Endothelial cell of umbilical vein (primary cell): ENCODE results near the gene MUL1. TPM values are rescaled to one million over a fixed set of nuclear protein-coding genes. Genes with fewer than 3 reads are reported as not detected.
"Not testable (repeated sequence)": the region's sequence is repeated elsewhere in the genome, so short reads cannot be mapped to it uniquely, and the experiment has no call there.

Experiments used
- BruUV-seq: library from RNA; stranded (reverse); fragments of 400-500 nt; replicated peaks from 2 replicates; lab custom pipeline; 2021; lab: Mats Ljungman, UMichigan
- CTCF ChIA-PET: fragments of 300-600, 350-600 bp; sonication (Branson Sonifier 250); formaldehyde crosslinking; loops from one replicate; lab custom pipeline; 2021; ENCODE audit warnings: antibody characterized with exemption, inconsistent platforms; lab: Charles Lee
- POLR2A ChIA-PET: fragments of 300-600, 350-600 bp; sonication (Branson Sonifier 250); formaldehyde crosslinking; loops from one replicate; lab custom pipeline; 2021; ENCODE audit warnings: antibody characterized with exemption, inconsistent platforms; lab: Charles Lee
- DNase-seq: peaks from one replicate; pipeline ENCODE4 v3.0.0-alpha.2; 2011; ENCODE audit warnings: low read depth, low spot score
- FAIRE-seq: peaks from 2 replicates; lab custom pipeline; 2011; peaks lifted over from hg19 to GRCh38; lab: Jason Lieb, UNC
- H2AFZ ChIP-seq: 2 replicates; pipeline ENCODE4 v1.6.0; 2012; ENCODE audit warnings: low read depth, low read length, control low read depth, inconsistent platforms
- H3K27ac ChIP-seq: 2 replicates; pipeline ENCODE4 v1.5.1; 2011; ENCODE audit warnings: low read depth, mild to moderate bottlenecking, control low read depth, low read length, moderate library complexity; ENCODE audit not compliant: insufficient read depth
- H3K27me3 ChIP-seq, 2 experiments: 2 replicates each; pipeline versions ENCODE4 v1.6.0 to v1.6.1; 2011; ENCODE audit warnings: low read length in 2 of 2, mixed read lengths in 1 of 2; ENCODE audit not compliant: control insufficient read depth in 2 of 2, insufficient read depth in 2 of 2
- H3K36me3 ChIP-seq, 2 experiments: 2 replicates in 1 of 2; 3 replicates in 1 of 2; pipeline ENCODE4 v1.5.1; 2011; ENCODE audit warnings: low read length in 2 of 2, mild to moderate bottlenecking in 1 of 2, moderate library complexity in 1 of 2; ENCODE audit not compliant: control insufficient read depth in 2 of 2, insufficient read depth in 2 of 2; ENCODE audit errors: extremely low read depth in 1 of 2
- H3K4me1 ChIP-seq: 3 replicates; pipeline ENCODE4 v1.5.1; 2011; ENCODE audit warnings: mild to moderate bottlenecking, low read length; ENCODE audit not compliant: control insufficient read depth, insufficient read depth; ENCODE audit errors: extremely low read depth
- H3K4me2 ChIP-seq: 2 replicates; pipeline ENCODE4 v1.6.1; 2011; ENCODE audit warnings: low read length, control low read depth, mixed read lengths; ENCODE audit not compliant: insufficient read depth
- H3K4me3 ChIP-seq, 3 experiments: fragments of 200-600 bp in 1 of 3; sonication (generic), shearing (Covaris generic) in 1 of 3; replicated peaks in 1 of 3; 2 replicates each; pipeline ENCODE4 v1.5.1; 2011 to 2016; ENCODE audit warnings: control low read depth in 3 of 3, low read length in 3 of 3, mild to moderate bottlenecking in 2 of 3, inconsistent platforms in 1 of 3, low read depth in 1 of 3, moderate library complexity in 1 of 3; ENCODE audit not compliant: insufficient read depth in 1 of 3
- H3K79me2 ChIP-seq: 2 replicates; pipeline ENCODE4 v1.6.0; 2012; ENCODE audit warnings: low read length, inconsistent platforms; ENCODE audit not compliant: control insufficient read depth, insufficient read depth
- H3K9ac ChIP-seq: replicated peaks from 2 replicates; pipeline ENCODE3; 2011; ENCODE audit warnings: low read length, control low read depth; ENCODE audit not compliant: insufficient read depth; ENCODE audit errors: extremely low read depth
- H3K9me1 ChIP-seq: replicated peaks from 3 replicates; pipeline ENCODE4 v1.6.0; 2011; ENCODE audit warnings: mild to moderate bottlenecking, low read length; ENCODE audit not compliant: control insufficient read depth, insufficient read depth; ENCODE audit errors: extremely low read depth
- H3K9me3 ChIP-seq: replicated peaks from 2 replicates; pipeline ENCODE4 v1.5.1; 2012; ENCODE audit warnings: low read length, inconsistent platforms; ENCODE audit not compliant: control insufficient read depth, insufficient read depth
- H4K20me1 ChIP-seq: replicated peaks from 2 replicates; pipeline ENCODE3; 2011; ENCODE audit warnings: mild to moderate bottlenecking, low read length; ENCODE audit not compliant: control insufficient read depth, insufficient read depth; ENCODE audit errors: extremely low read depth
- EZH2 ChIP-seq: IDR thresholded peaks from 2 replicates; pipeline ENCODE4 v1.6.1; 2012; ENCODE audit warnings: borderline replicate concordance, low read depth, mild to moderate bottlenecking, moderate library complexity, low read length, inconsistent platforms; ENCODE audit not compliant: severe bottlenecking
- FOS ChIP-seq: IDR thresholded peaks from 2 replicates; pipeline ENCODE4 v1.6.1; 2011; ENCODE audit warnings: mild to moderate bottlenecking, low read length, moderate library complexity, borderline replicate concordance; ENCODE audit not compliant: insufficient read depth
- GATA2 ChIP-seq: IDR thresholded peaks from 2 replicates; pipeline ENCODE4 v1.7.0; 2011; ENCODE audit warnings: low read depth, mild to moderate bottlenecking, moderate library complexity, mixed read lengths, low read length; ENCODE audit not compliant: insufficient read length, insufficient read depth
- JUN ChIP-seq: IDR thresholded peaks from 2 replicates; pipeline ENCODE4 v1.6.1; 2011; ENCODE audit warnings: borderline replicate concordance, low read depth; ENCODE audit not compliant: insufficient read length, insufficient read depth
- MYC ChIP-seq: IDR thresholded peaks from one replicate; pipeline ENCODE4 v1.6.1; 2011; ENCODE audit warnings: mild to moderate bottlenecking, low read depth, low read length
- dilution Hi-C: fragments of 300-500 bp; cut with MboI; formaldehyde crosslinking; loops from one replicate; pipeline ENCODE4 v1.15.0; 2019; ENCODE audit warnings: low sequenced_read_pairs; ENCODE audit not compliant: extremely low pct_ligation_motif_present
- intact Hi-C: fragments of 100-400 bp; cut with micrococcal nuclease; formaldehyde crosslinking; loops from one replicate; pipeline ENCODE4 v1.10.0; 2022
- polyA plus RNA-seq, 4 experiments: library from polyadenylated mRNA; depleted of rRNA in 3 of 4; stranded (reverse) in 3 of 4; unstranded in 1 of 4; fragments of >200 nt; gene quantifications; 2 replicates each; pipeline versions ENCODE4 v1.2.1 to v1.2.3, GENCODE V29; 2011 to 2012; ENCODE audit warnings: missing spikeins in 1 of 4
- total RNA-seq: library from RNA; stranded (reverse); gene quantifications from 2 replicates; pipeline ENCODE4 v1.2.3, GENCODE V29; 2021

MUL1 gene
- total and polyA plus RNA-seq, 2 donors (not counting 3 experiments of a cell fraction or from before 2014, with no cell fraction given), result 28.3 to 29.5 TPM

- peaks cover 23% of the 10 kb centered on the region for H3K4me1 ChIP-seq
- CTCF ChIA-PET, H3K9me3 ChIP-seq, H3K9ac ChIP-seq, H3K9me1 ChIP-seq, H3K4me2 ChIP-seq, dilution Hi-C loops, H2AFZ ChIP-seq, H3K27me3 ChIP-seq, H3K79me2 ChIP-seq, FAIRE-seq, H3K27ac ChIP-seq, POLR2A ChIA-PET, H3K4me3 ChIP-seq, BruUV-seq, H4K20me1 ChIP-seq, DNase-seq: not testable (repeated sequence)
- peaks cover 0 to 21% of the 10 kb centered on the region in 2 experiments for H3K36me3 ChIP-seq
- intact Hi-C loops, result loop anchor here (10.0 kb wide), 1 partner anchor 612 kb away; the partner anchor contains the start of gene OTUD3
These were observed 11.1 kb downstream of the MUL1 start for GRCh38 chr1:20496725-20497383.

GRCh38 chr1:20496241-20496661 is 11.7 kb downstream of the MUL1 start:
- POLR2A ChIA-PET, result no interaction called here
- H2AFZ ChIP-seq, result no peak overlapping the region

More at GRCh38 chr1:20496241-20496661, 11.7 kb downstream of the MUL1 start:
- peaks cover 0 to 17% of the 10 kb centered on the region in 2 experiments for H3K36me3 ChIP-seq
- H3K4me2 ChIP-seq, result no peak overlapping the region
- BruUV-seq, result no TSS peak
- dilution Hi-C loops (no loop called here), intact Hi-C loops (loop anchor here (10.0 kb wide), 1 partner anchor 611 kb away; the partner anchor contains the start of gene OTUD3)
- no peaks in the 10 kb centered on the region for H3K79me2 ChIP-seq
- H3K9me1 ChIP-seq, result no peaks in the 10 kb centered on the region
- no peak overlapping the region for H3K27ac ChIP-seq
- CTCF ChIA-PET, result interaction anchor here (6.7 kb wide), 1 partner anchor 117 kb away, joined by 60 read pairs; no protein-coding TSS in a partner anchor
- no peaks in the 10 kb centered on the region for H3K9me3 ChIP-seq
- no peaks in the 10 kb centered on the region for H4K20me1 ChIP-seq
- peaks cover 23% of the 10 kb centered on the region for H3K4me1 ChIP-seq
- H3K27me3 ChIP-seq, result no peaks in the 10 kb centered on the region
- no peak for TF ChIP-seq FOS
- no peak for TF ChIP-seq EZH2
- TF ChIP-seq JUN, result peak; percentile 24
- TF ChIP-seq MYC, result no peak
- TF ChIP-seq GATA2, result no peak
- no peak overlapping the region for H3K4me3 ChIP-seq
- no peak overlapping the region for H3K9ac ChIP-seq
- FAIRE-seq (no peak), DNase-seq (no peak)
